ENCODE results near the gene SOWAHD.
"Not testable (repeated sequence)": the region's sequence is repeated elsewhere in the genome, so short reads cannot be mapped to it uniquely, and the experiment has no call there.

Gene SOWAHD, protein sequence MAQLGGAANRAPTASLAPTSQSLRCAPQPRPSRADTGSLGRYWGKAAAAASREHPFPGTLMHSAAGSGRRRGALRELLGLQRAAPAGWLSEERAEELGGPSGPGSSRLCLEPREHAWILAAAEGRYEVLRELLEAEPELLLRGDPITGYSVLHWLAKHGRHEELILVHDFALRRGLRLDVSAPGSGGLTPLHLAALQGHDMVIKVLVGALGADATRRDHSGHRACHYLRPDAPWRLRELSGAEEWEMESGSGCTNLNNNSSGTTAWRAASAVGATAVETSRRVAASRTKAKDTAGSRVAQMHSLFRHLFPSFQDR

DNA sequence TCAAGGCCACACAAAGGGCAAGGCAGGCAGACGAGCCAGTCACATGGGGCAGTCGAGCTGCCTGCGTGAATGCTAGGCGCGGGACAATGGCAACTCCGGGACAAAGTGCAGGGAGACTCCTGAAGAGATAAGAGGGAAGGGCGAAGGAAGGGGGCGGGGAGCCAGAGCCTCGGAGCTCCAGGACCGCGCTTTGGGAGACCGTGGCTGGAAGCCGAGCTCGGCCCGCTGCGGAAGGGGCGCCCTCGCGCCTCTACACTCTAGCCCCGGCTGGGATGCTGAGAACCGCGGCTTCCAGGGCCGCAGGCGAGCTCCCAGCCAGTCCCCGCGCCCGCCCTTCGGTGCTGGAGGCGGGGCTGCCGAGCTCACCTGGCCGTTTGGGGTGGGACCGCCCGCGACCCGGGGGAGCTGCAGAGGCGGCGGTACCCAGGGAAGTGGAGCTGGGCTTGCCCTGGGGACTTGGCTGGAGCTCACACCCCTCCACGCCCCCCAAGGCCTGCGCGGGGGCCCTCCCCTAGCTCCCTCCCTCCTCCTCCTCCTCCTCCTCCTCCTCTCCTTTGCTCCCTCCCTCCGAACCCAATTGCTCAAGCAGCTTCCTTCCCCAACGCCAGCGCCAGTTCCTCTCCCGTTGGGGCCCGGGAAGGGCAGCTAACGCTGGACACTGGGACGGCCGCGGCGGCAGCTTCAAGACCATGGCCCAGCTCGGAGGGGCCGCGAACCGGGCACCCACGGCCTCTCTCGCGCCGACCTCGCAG lies at the start of gene SOWAHD:
Gene SOWAHD (plus strand): TSS at position 610 of the 752 bp plus-strand sequence. CDS start 80 bp downstream, at position 690.
- DNase-seq (ENCODE audit: low read depth in 2 of 2): no peak

DNA sequence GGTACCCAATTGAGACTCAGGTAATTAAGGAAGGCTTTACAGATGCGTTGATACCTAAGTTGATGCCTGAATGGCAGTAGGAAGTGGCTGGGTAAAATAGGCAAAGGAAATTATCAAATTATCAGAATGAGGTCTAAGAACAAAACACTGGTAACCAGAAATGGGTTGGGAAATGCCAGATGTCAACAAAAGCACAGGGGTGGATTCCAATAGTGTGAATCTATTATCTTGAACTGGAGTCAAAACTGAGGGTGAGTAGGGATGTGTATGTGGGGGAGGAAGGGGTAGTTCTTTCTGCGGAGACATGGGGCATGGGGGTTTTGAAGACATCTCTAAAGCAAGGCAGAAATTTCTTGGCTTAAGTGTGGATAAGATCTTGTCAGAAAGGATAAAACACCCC lies 49.5 kb upstream of the SOWAHD start:
- no peak for DNase-seq (ENCODE audit: low read depth in 2 of 2)

DNA sequence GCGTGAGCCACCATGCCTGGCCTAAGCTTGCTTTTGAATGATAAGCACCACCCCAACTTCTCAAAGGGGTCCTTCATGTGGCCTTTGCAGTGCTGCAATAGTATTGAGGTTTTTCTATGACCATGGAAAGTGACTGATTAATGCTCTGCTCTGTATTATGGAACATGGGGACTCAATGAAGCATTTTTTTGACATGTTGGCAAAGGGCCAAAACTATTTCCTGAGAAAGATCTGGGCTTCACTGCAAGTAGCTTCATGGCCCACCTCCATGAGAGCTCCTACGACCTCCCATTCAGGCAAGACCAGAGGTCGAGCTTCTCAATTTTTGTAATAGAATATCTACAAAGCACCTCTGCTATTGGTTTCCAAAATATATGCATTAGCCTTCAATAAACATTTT lies 48.8 kb upstream of the SOWAHD start:
- no peak for DNase-seq (ENCODE audit: low read depth in 2 of 2)

DNA sequence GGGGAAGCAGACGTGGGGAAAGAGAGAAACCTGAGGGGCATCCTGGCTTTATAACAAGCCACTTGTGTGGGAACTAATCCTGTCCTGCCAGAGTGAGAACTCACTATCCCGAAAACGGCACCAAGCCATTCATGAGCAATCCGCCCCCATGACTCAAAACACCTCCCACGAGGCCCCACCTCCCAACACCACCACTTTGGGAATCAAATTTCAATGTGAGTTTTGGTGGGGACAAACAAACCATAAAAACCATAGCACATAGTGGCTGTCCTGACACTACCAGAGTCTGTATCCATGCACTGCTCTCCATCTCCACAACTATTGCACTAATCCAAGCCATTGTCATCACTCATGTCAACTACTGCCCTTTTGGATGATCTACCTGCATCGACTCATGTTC lies 36.9 kb upstream of the SOWAHD start:
- DNase-seq (ENCODE audit: low read depth in 2 of 2): no peak

DNA sequence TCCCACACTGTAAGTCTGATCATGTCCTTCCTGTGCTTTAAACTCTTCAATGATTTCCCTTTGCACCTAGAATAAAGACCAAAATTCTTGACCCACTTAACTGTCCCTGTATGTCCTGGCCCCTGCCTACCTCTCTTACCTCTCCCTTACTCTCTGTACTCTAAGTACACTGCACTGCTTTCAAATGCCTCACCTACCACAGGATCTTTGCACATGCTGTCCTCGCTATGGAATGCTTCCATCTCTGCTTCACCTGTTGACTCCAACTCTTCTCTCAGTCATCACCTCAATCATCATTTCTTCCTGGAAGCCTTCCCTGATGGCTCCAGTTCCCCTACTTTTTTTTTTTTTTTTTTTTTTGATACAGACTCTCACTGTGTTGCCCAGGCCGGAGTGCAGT lies 36.5 kb upstream of the SOWAHD start:
- no peak for DNase-seq (ENCODE audit: low read depth in 2 of 2)

DNA sequence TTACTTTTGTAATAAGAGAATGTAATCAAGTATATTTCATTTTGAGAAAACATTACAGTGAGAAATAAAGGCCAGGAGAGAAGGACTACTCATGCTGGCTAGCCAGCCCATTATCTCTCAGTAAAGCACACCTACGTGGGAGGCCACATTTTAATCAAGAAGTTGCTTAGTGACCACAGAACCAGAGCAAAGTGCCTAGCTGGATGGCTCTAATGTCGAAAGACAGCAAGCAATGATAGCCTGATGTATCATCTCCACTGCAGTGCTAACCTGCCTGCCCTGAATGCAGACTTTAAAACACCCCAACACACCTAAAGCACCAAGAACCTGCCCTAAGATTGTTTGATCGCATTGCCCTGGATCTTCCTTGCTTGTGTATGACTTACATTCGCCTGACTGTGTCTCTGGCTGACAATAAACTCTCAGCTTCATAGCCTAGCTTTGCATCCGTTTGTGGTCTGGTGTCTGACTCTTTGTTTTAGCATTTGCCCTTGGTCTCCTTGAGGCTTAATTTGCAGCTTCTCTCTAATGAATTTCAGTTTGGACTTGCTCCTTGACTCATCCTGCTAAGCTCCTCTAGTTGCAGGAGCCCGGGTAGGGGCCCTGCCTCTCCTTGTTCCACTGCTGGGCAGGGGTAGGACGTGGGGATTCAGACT lies 31.4 kb upstream of the SOWAHD start:
- DNase-seq (ENCODE audit: low read depth in 2 of 2): no peak

DNA sequence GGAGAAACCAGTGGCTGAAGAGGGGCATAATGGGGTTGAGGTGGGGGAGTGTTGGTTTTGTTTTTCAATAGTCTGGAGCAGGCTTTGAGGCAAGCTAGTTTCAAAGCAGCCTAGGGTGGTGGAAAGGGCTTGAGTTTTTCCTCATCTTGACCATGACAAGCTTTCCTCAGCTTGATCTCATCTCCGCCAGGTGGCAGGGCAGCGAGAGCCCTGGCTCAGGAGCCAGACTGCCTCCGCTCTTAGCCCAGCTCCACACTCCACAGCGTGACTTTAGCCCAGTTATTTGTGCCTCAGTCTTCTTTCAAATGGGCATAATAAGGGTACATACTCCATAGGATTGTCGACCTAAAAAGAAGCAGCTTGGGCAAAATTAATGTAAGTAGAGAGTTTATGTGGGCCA lies 29.9 kb upstream of the SOWAHD start:
- DNase-seq (ENCODE audit: low read depth in 2 of 2): no peak

DNA sequence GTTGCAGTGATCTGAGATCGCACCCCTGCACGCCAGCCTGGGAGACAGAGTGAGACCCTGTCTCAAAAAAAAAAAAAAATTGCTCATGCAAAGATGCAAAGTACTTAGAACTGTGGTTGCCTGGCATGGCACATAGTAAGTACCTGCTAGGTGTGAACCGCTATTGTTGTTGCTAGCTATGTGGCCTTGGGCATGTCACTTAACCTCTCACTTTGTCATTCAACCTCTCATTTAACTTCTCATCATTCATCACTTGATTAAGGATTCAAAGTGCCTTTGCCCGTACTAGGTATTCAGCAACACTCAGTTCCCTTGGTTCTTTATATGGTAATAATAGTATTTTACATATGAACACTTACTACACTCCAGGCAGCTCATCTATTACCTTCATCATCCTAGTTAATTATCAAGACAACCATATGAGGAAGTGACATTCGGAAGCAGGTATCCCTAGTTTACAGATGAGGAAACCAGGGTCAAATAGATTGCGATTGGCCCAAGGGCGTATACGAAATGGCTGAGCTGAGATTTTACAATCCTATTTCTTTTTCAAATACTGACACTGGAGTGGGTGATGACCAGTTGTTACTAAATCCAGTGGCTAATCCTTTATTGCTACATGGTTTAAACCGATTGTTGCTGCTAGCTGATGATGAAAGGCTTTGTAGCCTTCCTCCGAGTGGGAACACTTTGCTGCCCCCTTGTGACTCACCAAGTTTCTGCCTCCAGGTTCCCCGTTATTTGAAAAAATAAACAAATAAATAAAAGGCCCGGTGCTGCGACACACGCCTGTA lies 28.8 kb upstream of the SOWAHD start:
- DNase-seq (ENCODE audit: low read depth in 2 of 2): peak; percentile 31 to 44

DNA sequence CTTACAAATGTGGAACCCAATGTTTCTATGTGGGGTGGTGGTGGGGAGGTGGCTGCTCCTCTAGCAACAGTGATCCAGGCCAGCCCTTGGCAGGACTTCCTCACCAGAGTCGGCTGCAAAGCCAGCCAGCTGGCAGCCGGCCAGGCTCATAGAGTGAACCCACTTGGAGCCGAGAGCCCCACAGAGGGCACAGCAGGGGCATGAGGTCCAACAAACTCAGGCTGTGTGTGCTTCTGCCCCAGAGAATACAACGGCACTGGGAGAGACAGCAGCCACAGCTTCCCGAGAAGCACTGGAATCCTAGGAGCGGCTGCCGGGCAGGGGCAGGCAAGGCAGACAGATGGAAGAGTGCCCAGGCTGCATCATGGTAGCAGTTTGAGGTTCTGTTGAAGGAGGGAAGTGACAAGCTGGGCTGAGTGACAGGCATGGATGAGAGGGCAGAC lies 23.5 kb upstream of the SOWAHD start:
- DNase-seq (ENCODE audit: low read depth in 2 of 2): no peak

DNA sequence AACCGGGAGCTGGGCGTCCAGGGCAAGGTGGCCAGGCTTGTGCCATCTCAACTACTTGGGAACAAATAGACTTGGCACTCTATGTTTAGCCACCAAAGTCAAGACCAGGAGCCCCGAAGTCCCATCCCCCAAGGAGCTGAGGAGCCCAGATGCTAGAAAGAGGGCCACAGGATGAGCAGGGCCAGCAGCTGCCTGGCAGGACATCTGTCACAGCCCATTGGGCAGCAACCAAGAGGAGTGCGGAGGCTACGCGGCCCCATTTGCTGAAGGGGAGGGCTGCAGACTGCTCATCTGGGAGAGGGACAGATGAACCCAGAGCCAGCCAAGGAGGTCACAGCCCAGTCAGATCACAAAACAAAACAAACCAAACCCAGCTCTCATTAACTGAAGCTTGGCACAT lies 22.9 kb upstream of the SOWAHD start:
- no peak for DNase-seq (ENCODE audit: low read depth in 2 of 2)

DNA sequence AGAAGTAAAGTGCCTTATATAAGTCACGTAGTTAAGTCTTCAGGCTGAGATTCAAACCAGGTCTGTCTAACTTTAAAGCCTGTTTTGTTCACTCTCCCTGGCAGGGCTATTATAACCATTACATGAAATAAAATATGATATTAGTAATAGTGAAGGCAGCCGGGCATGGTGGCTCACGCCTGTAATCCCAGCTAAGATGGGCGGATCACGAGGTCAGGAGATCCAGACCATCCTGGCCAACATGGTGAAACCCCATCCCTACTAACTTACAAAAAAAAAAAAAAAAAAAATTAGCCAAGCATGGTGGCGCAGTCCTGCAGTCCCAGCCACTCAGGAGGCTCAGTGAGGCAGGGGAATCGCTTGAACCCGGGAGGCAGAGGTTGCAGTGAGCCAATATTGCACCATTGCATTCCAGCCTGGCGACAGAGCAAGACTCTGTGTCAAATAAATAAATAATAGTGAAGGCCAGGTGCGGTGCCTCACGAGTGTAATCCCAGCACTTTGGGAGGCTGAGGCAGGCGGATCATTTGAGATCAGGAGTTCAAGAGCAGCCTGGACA lies 22.1 kb upstream of the SOWAHD start:
- DNase-seq (ENCODE audit: low read depth in 2 of 2): no peak

DNA sequence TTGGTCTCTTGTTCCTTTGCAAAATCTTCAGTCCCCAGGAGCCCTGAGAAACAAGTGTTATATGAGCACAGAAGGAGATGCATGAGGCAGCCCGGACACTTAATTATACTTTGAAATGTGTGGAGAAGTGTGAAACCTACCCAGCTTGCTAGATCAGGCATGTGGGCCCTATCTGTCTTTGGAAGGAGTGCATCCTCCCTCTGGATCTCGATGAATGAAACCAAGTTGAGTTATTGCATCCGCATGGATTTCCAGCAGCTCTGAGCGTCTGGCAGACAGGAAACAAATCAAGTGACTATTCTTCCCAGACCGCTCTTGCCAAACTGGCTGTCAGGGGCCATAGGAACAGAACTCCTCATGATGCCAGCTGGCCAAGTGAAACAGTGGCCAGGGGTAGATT lies 19.6 kb upstream of the SOWAHD start:
- no peak for DNase-seq (ENCODE audit: low read depth in 2 of 2)

DNA sequence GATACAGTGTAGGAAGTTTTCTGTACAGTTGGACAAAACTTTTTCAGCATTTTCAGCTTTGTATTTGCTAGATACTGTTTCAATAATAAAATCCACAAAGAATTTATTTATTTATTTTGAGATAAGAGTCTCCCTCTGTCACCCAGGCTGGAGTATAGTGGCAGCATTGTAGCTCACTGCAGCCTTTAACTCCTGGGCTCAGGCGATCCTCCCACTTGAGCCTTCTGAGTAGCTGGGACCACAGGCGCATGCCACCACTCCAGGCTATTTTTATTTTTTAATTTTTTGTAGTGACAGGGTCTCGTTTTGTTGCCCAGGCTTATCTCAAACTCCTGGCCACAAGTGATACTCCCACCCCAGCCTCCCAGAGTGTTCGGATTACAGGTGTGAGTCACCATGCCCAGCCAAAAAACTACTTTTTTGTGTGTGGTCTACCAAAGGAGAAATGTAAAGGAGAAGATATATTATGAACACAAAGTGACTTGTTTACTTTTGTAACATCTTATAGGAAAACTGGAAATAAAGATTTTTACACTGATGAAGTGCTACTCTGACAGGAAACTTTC lies 13.0 kb upstream of the SOWAHD start:
- no peak for DNase-seq (ENCODE audit: low read depth in 2 of 2)

DNA sequence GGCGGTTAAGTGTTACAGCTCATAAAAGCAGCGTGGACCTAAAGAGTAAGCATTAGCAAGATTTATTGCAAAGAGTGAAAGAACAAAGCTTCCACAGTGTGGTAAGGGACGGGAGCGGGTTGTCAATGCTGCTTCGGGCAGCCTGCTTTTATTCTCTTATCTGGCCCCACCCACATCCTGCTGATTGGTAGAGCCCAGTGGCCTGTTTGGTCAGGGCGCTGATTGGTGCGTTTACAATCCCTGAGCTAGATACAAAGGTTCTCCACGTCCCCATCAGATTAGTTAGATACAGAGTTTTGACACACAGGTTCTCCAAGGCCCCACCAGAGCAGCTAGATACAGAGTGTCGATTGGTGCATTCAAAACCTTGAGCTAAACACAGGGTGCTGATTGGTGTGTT lies 8.3 kb upstream of the SOWAHD start:
- DNase-seq (ENCODE audit: low read depth in 2 of 2): not testable (repeated sequence)

DNA sequence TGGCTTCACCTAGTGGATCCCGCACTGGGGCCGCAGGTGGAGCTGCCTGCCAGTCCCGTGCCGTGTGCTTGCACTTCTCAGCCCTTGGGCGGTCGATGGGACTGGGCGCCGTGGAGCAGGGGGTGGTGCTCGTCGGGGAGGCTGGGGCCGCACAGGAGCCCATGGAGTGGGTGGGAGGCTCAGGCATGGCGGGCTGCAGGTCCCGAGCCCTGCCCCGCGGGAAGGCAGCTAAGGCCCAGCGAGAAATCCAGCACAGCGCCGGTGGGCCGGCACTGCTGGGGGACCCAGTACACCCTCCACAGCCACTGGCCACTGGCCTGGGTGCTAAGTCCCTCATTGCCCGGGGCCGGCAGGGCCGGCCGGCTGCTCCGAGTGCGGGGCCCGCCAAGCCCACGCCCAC lies 7.6 kb upstream of the SOWAHD start:
- DNase-seq (ENCODE audit: low read depth in 2 of 2): not testable (repeated sequence)

DNA sequence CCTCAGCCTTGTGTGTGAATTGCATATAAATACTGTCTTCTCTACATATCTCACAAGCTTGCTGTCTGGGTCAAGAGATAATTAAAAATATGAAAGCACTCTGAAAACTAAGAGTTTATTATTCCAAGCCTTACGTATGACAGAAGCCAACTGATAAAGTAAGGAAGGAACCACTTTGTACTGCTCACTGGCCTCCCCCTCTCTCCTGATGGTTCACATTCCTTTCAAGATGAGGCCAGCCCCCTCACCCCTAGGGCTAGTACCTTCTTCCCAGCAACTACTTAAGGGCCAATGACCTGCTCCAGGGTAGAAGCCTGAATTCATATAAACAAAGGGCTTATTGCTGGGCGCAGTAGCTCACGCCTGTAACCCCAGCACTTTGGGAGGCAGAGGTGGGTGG lies 5.4 kb upstream of the SOWAHD start:
- no peak for DNase-seq (ENCODE audit: low read depth in 2 of 2)

DNA sequence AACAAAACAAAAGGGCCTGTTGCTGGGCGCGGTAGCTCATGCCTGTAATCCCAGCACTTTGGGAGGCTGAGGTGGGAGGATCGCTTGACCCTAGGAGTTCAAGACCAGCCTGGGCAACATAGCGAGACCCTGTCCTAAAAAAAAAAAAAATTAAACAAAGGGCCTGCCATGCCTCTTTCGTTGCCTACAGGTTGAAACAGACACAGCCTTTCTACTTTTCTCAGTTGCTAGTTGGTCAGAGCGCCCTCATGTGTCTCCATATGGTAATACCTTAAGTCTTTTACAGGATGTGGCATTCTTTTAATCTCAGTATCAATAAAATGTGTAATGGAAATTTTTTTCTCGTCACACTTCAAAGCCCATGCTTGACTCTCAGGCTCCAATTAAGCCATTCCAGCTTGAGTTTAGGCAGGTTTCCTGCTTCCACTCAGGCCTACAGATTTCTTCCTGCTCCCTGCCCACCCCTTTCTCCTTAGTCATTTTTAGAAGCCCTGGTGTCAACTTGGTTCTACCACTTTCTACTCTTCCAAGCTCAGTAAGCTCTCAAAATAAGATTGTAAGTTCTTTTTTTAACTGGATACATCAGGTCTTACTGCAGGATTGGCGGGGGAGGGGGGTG lies 4.6 kb upstream of the SOWAHD start:
- peak in 1 of 2 donors; percentile 28 for DNase-seq (ENCODE audit: low read depth in 2 of 2)

DNA sequence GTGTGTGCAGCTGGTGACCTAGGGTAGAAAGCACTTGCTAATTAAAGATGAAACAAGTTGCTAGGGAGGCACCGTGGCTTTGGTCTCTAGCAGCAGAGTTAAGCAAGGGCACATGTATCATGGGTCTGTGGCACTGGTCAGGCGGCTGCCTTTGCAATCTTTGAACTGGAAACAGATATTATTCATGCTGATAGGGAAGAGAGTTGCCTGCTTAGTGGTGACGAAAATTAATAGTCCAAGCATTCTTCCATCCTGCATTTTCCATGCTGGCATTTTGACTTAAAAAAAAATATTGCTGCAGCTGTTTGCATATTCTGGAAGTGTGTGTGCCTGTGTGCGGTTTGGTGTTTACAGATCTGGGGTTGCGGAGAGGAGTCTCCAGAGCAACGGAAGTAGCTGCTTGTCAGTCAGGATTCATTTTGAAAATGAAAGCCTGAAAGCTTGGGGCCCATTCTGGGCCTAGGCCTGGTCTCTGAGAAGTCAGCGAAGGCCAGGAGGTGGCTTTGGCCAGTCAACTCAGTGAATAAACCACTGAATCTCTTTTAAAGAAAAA lies 2.3 kb upstream of the SOWAHD start:
- DNase-seq (ENCODE audit: low read depth in 2 of 2): no peak

DNA sequence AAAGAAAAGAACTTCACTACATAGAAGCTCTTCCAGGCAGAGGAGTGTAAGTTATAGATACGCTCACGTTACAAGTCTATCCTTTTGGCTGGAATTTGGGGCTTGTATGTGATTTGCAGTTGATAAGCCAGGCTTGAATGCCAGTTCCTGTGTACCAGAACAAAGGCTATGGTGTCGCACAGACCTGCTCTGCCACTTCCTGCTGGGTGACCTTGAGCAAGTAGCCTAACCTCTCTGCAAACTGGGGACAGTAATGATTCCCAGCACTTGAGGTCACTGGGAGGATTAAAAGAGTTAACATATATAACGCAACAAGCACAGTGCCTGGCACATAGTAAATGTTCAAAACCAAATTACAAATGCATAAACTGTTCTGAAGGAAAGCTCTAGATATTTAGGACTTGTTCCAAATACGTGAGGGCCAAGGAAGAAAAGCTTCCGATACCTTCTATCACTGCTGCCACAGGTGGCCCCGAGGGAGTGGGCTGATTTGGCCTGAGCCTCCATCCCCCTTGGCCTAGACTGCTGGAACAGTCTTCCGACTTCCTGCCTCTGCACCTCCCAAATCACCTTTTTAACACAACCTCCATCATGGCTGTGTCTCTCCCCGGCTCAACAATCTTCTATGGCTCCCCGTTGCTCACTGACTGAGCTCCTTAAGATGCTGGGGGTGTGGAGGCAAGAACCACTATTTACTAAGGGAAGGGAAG lies 1.3 kb upstream of the SOWAHD start:
- no peak for DNase-seq (ENCODE audit: low read depth in 2 of 2)

DNA sequence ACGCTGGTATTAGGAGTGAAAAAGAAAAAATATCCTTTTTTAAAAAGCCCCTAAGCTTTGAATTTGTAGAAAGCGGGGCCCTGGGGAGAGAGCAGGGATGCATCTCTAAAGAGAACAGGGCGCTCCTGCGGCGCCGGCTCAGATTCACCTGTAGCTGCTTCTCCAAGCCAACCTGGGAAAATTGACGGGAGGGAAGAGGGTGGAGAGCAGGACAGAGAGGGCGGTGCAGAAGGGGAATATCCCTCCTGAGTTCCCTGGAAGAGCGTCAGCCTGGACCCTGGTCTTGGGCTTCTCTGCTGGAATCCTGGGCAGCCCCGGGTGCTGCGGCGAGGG lies 776 bp upstream of the SOWAHD start:
- DNase-seq (ENCODE audit: low read depth in 2 of 2): no peak

Measured in activated CD8-positive, alpha-beta memory T cell treated with anti-CD3 and anti-CD28 coated beads for 4 hours (primary cell).